ENCODE data around the gene PPP3CA.

The PPP3CA gene

GRCh38 chr4:101177154-101177553, 170.2 kb downstream of the PPP3CA start:
- DNase-seq (ENCODE audit: low read depth), result peak; percentile 56
- no peak for TF ChIP-seq CTCF (IDR thresholded peaks at IDR 0.05; ENCODE audit: low read length, missing control alignments)
- no peak overlapping the region for H3K4me3 ChIP-seq (replicated peaks; ENCODE audit: low read depth, low read length)

DNA sequence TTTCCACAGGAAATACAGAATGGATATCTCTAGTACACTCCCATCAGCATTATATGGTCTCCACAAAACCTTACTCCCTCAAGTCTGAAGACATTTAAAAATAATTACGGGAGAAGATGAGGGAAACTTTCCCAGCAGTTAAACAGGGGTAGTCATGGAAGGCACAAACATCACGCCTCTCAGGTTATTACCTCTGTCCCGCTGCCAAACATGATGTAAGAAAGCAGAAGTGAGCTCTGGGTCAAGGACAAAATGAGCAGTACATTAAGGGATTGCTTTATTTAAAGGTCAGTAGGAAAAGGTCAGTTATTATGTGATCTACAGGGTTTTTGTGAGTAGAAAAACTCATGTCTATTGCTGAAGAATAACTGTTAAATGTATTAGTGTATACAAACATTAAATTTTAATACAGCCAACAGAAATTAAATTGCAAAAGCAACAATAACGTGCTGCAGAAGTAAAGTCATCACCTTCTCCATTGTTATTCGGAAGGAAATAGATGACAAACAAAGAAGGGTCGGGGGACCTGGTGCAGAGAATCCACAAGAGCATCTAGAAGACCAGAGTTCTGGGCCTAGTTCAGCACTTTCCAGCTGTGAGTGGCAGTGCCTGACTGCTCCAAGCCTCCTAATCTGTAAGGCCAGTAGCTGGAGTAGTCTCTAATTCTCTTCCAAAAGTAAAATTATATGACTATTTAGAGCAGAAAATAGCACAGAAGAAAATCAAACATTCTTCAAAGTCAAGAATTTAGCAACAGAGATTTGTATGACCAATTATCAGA, 171.2 kb downstream of the PPP3CA start:
- no peak for DNase-seq (ENCODE audit: low read depth)
- H3K4me3 ChIP-seq (replicated peaks; ENCODE audit: low read depth, low read length), result no peak overlapping the region
- TF ChIP-seq CTCF (IDR thresholded peaks at IDR 0.05; ENCODE audit: low read length, missing control alignments), result no peak

- no peak for TF ChIP-seq CTCF (IDR thresholded peaks at IDR 0.05; ENCODE audit: low read length, missing control alignments)
Observed at GRCh38 chr4:101174679-101175345, 172.5 kb downstream of the PPP3CA start.

GRCh38 chr4:101172369-101172768, 175.0 kb downstream of the PPP3CA start:
- H3K4me3 ChIP-seq (replicated peaks; ENCODE audit: low read depth, low read length), result no peak overlapping the region
- DNase-seq (ENCODE audit: low read depth), result no peak
- no peak for TF ChIP-seq CTCF (IDR thresholded peaks at IDR 0.05; ENCODE audit: low read length, missing control alignments)

More at GRCh38 chr4:101174679-101175345, 172.5 kb downstream of the PPP3CA start:
- DNase-seq (ENCODE audit: low read depth), result no peak
- no peak overlapping the region for H3K4me3 ChIP-seq (replicated peaks; ENCODE audit: low read depth, low read length)

- TF ChIP-seq CTCF (IDR thresholded peaks at IDR 0.05; ENCODE audit: low read length, missing control alignments), result no peak
- DNase-seq (ENCODE audit: low read depth), result no peak
Observed at GRCh38 chr4:101171747-101172146, 175.6 kb downstream of the PPP3CA start.

DNA sequence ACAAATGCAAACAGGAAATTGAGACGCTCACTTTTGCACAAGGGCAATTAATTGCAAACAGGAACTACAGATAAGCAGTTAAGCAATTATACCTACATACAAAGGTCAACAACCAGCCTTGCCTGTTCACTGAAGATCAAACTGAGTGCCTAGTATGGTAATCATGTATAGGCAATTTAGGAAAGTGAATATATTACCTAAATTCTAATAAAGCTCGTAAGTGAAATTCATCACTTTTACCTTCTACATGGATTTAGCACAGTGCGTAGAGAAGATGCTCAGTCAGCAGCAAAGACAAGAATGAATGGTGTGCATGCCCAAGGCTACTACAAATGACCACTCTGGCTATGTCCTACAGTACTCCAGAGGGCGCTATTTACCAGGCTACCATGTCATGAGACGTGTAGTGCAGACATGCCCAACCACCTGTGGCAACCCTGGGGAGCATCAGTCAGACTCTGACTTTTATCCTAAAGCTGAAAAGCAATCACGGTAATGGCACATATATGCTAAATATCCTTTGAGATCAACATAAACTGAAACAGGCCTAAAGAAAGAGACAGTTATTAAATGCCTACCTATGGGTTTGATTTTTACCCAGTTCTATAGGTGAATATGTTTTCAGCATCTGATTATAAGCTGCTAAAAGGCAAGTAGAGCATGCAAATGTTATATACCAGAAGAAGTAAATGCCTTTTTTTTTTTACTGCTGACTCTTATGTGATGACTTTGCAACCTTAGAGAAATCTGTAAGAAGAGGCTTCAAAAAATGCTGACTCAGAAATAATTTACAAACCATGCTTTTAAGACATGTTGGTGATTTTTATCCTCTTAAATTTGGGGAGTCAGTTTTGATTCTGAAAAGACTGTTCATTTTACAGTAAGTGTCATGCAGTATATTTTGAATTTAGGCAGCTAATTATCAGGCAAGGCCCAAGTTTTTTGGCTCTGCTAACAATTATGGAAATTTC, 178.0 kb downstream of the PPP3CA start:
- peak; percentile 82 for TF ChIP-seq CTCF (IDR thresholded peaks at IDR 0.05; ENCODE audit: low read length, missing control alignments)
- DNase-seq (ENCODE audit: low read depth), result peak; percentile 81
- H3K4me3 ChIP-seq (replicated peaks; ENCODE audit: low read depth, low read length), result no peak overlapping the region

More at GRCh38 chr4:101171747-101172146, 175.6 kb downstream of the PPP3CA start:
- H3K4me3 ChIP-seq (replicated peaks; ENCODE audit: low read depth, low read length), result no peak overlapping the region

Measured in fibroblast of pulmonary artery (primary cell).